PC-3 (cell line): Measurements from ENCODE around the gene ROCK1. TPM values are rescaled to one million over a fixed set of nuclear protein-coding genes. Genes with fewer than 3 reads are reported as not detected.

ENCODE experiments used
- ATAC-seq: fragments of 200-7000 bp; cut with Tn5 transposase; 2 replicates; pipeline ENCODE4 v1.9.1; 2020; ENCODE audit warnings: mild to moderate bottlenecking, moderate library complexity
- BruUV-seq: library from RNA; stranded (reverse); fragments of 400-500 nt; replicated peaks from 2 replicates; lab custom pipeline; 2021; lab: Mats Ljungman, UMichigan
- CTCF ChIA-PET: fragments of 300-600 bp; sonication (Branson Sonifier 250); formaldehyde crosslinking; loops from one replicate; lab custom pipeline; 2022; ENCODE audit warnings: antibody characterized with exemption; lab: Charles Lee
- POLR2A ChIA-PET: fragments of 300-600 bp; sonication (Branson Sonifier 250); formaldehyde crosslinking; loops from one replicate; lab custom pipeline; 2022; ENCODE audit warnings: antibody characterized with exemption; ENCODE audit not compliant: unreplicated experiment; lab: Charles Lee
- DNase-seq: peaks from one replicate; pipeline ENCODE4 v3.0.0-alpha.2; 2015
- H2AFZ ChIP-seq: fragments of 300-600 bp; sonication (generic); 2 replicates; pipeline ENCODE4 v1.6.0; 2016; ENCODE audit warnings: antibody characterized with exemption, low read length
- H3F3A ChIP-seq: fragments of 300-600 bp; sonication (generic); one replicate; pipeline ENCODE4 v1.6.0; 2017; ENCODE audit warnings: antibody characterized with exemption, low read length, control low read depth, mild to moderate bottlenecking; ENCODE audit not compliant: unreplicated experiment
- H3K27ac ChIP-seq: fragments of 300-600 bp; sonication (generic); 2 replicates; pipeline ENCODE4 v1.5.1; 2016; ENCODE audit warnings: mild to moderate bottlenecking, low read length
- H3K27me3 ChIP-seq: fragments of 300-600 bp; sonication (generic); 2 replicates; pipeline ENCODE4 v1.6.1; 2016; ENCODE audit warnings: low read length, mixed read lengths
- H3K36me3 ChIP-seq: fragments of 300-600 bp; sonication (generic); 2 replicates; pipeline ENCODE4 v1.6.1; 2016; ENCODE audit warnings: low read depth, mixed run types, low read length, mixed read lengths
- H3K4me1 ChIP-seq: fragments of 300-600 bp; sonication (generic); 2 replicates; pipeline ENCODE4 v1.5.1; 2016; ENCODE audit warnings: low read length; ENCODE audit not compliant: insufficient read depth
- H3K4me2 ChIP-seq: fragments of 300-600 bp; sonication (generic); 2 replicates; pipeline ENCODE4 v1.6.0; 2016; ENCODE audit warnings: low read length
- H3K4me3 ChIP-seq: fragments of 300-600 bp; sonication (generic); 2 replicates; pipeline ENCODE4 v1.5.1; 2016; ENCODE audit warnings: mild to moderate bottlenecking, low read length, mixed read lengths
- H3K79me2 ChIP-seq: fragments of 300-600 bp; sonication (generic); 2 replicates; pipeline ENCODE4 v1.6.1; 2017; ENCODE audit warnings: low read length, mixed read lengths
- H3K9ac ChIP-seq: fragments of 300-600 bp; sonication (generic); 2 replicates; pipeline ENCODE4 v1.6.0; 2016; ENCODE audit warnings: mild to moderate bottlenecking, low read length
- H3K9me2 ChIP-seq: fragments of 300-600 bp; sonication (generic); replicated peaks from 2 replicates; pipeline ENCODE4 v1.6.1; 2016; ENCODE audit warnings: mixed run types, low read length, mixed read lengths
- H3K9me3 ChIP-seq: fragments of 300-600 bp; sonication (generic); 2 replicates; pipeline ENCODE4 v1.6.1; 2016; ENCODE audit warnings: low read length, mixed read lengths
- H4K20me1 ChIP-seq: fragments of 300-600 bp; sonication (generic); 2 replicates; pipeline ENCODE4 v1.6.1; 2016; ENCODE audit warnings: low read length, mixed read lengths
- EZH2 ChIP-seq: fragments of 300-600 bp; sonication (generic); IDR thresholded peaks from one replicate; pipeline ENCODE4 v1.6.1; 2017; ENCODE audit warnings: antibody characterized with exemption, mild to moderate bottlenecking, low read length; ENCODE audit not compliant: unreplicated experiment
- EZH2phosphoT487 ChIP-seq: fragments of 300-600 bp; sonication (generic); IDR thresholded peaks from 2 replicates; pipeline ENCODE4 v1.6.1; 2018; ENCODE audit warnings: mild to moderate bottlenecking, antibody characterized with exemption, low read length, borderline replicate concordance
- intact Hi-C: fragments of 100-400 bp; cut with micrococcal nuclease; formaldehyde crosslinking; loops from 2 replicates; pipeline ENCODE4 v1.9.0; 2023
- total RNA-seq: library from RNA; depleted of rRNA; stranded (reverse); fragments of >200 nt; gene quantifications from 2 replicates; pipeline ENCODE4 v1.2.3, GENCODE V29; 2014
- TF ChIP-seq, protein P1 (sequence below): fragments of 300-600 bp; sonication (generic); conservative IDR thresholded peaks from 2 replicates; pipeline ENCODE4 v1.5.1; 2017; ENCODE audit warnings: antibody characterized with exemption, low read depth, mild to moderate bottlenecking, low read length

The ROCK1 gene
- total RNA-seq, 1 experiment from 2014 or later: 22.2 TPM

GRCh38 chr18:21134895-21135294 is 23.3 kb upstream of the ROCK1 start:
- no TSS peak for BruUV-seq
- Histone ChIP-seq H3K27me3 (no peaks in the 10 kb centered on the region), H4K20me1 (no peaks in the 10 kb centered on the region), H3K9me2 (no peaks in the 10 kb centered on the region), H3K4me3 (no peak overlapping the region), H3K4me1 (no peaks in the 10 kb centered on the region), H3K9me3 (no peaks in the 10 kb centered on the region), H3K27ac (no peak overlapping the region), H3K79me2 (no peaks in the 10 kb centered on the region), H2AFZ (no peak overlapping the region), H3K9ac (no peak overlapping the region), H3F3A (no peaks in the 10 kb centered on the region), H3K36me3 (no peaks in the 10 kb centered on the region), H3K4me2 (no peak overlapping the region)
- DNase-seq (peak; percentile 48), ATAC-seq (peak; percentile 71)
- intact Hi-C loops: loop anchor here (5.0 kb wide), 1 partner anchor 163 kb away; no protein-coding TSS in a partner anchor
- CTCF ChIA-PET: no interaction called here
- TF ChIP-seq, protein P1, sequence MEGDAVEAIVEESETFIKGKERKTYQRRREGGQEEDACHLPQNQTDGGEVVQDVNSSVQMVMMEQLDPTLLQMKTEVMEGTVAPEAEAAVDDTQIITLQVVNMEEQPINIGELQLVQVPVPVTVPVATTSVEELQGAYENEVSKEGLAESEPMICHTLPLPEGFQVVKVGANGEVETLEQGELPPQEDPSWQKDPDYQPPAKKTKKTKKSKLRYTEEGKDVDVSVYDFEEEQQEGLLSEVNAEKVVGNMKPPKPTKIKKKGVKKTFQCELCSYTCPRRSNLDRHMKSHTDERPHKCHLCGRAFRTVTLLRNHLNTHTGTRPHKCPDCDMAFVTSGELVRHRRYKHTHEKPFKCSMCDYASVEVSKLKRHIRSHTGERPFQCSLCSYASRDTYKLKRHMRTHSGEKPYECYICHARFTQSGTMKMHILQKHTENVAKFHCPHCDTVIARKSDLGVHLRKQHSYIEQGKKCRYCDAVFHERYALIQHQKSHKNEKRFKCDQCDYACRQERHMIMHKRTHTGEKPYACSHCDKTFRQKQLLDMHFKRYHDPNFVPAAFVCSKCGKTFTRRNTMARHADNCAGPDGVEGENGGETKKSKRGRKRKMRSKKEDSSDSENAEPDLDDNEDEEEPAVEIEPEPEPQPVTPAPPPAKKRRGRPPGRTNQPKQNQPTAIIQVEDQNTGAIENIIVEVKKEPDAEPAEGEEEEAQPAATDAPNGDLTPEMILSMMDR: peak; percentile 67
- TF ChIP-seq EZH2: no peak
- TF ChIP-seq EZH2phosphoT487: no peak
- POLR2A ChIA-PET: no interaction called here

DNA sequence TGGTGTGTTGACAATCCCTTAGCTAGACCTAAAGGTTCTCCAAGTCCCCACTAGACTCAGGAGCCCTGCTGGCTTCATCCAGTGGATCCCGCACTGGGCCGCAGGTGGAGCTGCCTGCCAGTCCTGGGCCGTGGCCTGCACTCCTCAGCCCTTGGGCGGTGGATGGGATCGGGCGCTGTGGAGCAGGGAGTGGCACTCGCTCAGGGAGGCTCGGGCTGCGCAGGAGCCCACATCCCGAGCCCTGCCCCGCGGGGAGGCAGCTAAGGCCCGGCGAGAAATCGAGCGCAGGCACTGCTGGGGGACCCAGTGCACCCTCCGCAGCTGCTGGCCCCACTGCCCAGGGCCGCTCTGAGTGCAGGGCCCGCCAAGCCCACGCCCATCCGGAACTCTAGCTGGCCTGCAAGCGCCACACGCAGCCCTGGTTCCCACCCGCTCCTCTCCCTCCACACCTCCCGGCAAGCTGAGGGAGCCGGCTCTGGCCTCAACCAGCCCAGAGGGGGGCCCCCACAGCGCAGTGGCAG is 20.8 kb upstream of the ROCK1 start:
- Histone ChIP-seq H3K4me1 (no peaks in the 10 kb centered on the region), H3K36me3 (no peaks in the 10 kb centered on the region), H3F3A (no peaks in the 10 kb centered on the region), H3K9ac (no peak overlapping the region), H3K4me3 (no peak overlapping the region), H3K27me3 (no peaks in the 10 kb centered on the region), H3K4me2 (no peak overlapping the region), H3K9me2 (no peaks in the 10 kb centered on the region), H3K79me2 (no peaks in the 10 kb centered on the region), H3K27ac (no peak overlapping the region), H2AFZ (no peak overlapping the region), H4K20me1 (no peaks in the 10 kb centered on the region), H3K9me3 (no peaks in the 10 kb centered on the region)
- TF ChIP-seq EZH2phosphoT487 (no peak), EZH2 (no peak)
- TF ChIP-seq, protein P1: no peak
- ChIA-PET POLR2A (no interaction called here), CTCF (interaction anchor here (0.9 to 1.1 kb wide), 2 partner anchors 21 to 107 kb away, joined by 4 read pairs; partner anchors contain the start of gene ROCK1)
- DNase-seq: no peak
- intact Hi-C loops: loop anchor here (5.0 kb wide), 1 partner anchor 160 kb away; no protein-coding TSS in a partner anchor
- no TSS peak for BruUV-seq
- no peak for ATAC-seq

DNA sequence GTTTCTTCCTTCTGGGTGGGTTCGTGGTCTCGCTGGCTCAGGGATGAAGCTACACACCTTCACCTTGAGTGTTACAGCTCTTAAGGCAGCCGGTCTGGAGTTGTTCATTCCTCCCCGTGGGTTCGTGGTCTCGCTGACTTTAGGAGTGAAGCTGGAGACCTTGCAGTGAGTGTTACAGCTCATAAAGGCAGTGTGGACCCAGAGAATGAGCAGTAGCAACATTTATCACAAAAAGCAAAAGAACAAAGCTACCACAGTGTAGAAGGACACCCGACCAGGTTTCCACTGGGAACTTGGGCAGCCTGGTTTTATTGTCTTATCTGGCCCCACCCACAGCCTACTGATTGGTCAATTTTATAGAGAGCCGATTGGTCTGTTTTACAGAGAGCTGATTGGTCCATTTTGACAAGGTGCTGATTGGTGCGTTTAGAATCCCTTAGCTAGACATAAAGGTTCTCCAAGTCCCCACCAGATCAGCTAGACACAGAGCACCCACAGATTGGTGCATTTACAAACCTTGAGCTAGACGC is 20.1 kb upstream of the ROCK1 start:
- CTCF ChIA-PET: interaction anchor here (0.9 to 1.1 kb wide), 2 partner anchors 20 to 106 kb away, joined by 4 read pairs; partner anchors contain the start of gene ROCK1
- intact Hi-C loops: loop anchor here (5.0 kb wide), 1 partner anchor 159 kb away; no protein-coding TSS in a partner anchor
- no peaks in the 10 kb centered on the region for H4K20me1 ChIP-seq
- no peak overlapping the region for H3K4me2 ChIP-seq
- H3K9me2 ChIP-seq: no peaks in the 10 kb centered on the region
- no peak overlapping the region for H3K4me3 ChIP-seq
- H3K9me3 ChIP-seq: no peaks in the 10 kb centered on the region
- no peaks in the 10 kb centered on the region for H3K79me2 ChIP-seq
- no peaks in the 10 kb centered on the region for H3F3A ChIP-seq
- H2AFZ ChIP-seq: no peak overlapping the region
- DNase-seq: no peak
- POLR2A ChIA-PET: no interaction called here
- H3K27me3 ChIP-seq: no peaks in the 10 kb centered on the region
- no TSS peak for BruUV-seq
- no peaks in the 10 kb centered on the region for H3K4me1 ChIP-seq
- no peak overlapping the region for H3K9ac ChIP-seq
- no peak for ATAC-seq
- H3K27ac ChIP-seq: no peak overlapping the region
- no peak for TF ChIP-seq EZH2
- H3K36me3 ChIP-seq: no peaks in the 10 kb centered on the region
